Measurements from ENCODE around the gene BMP2K. TPM values are rescaled to one million over a fixed set of nuclear protein-coding genes. Genes with fewer than 3 reads are reported as not detected.

BMP2K gene
- total and polyA plus RNA-seq, 2 of the 8 experiments (the other 6 are each of a cell fraction or from before 2014, with no cell fraction given), result 15.6 to 24.1 TPM

DNA sequence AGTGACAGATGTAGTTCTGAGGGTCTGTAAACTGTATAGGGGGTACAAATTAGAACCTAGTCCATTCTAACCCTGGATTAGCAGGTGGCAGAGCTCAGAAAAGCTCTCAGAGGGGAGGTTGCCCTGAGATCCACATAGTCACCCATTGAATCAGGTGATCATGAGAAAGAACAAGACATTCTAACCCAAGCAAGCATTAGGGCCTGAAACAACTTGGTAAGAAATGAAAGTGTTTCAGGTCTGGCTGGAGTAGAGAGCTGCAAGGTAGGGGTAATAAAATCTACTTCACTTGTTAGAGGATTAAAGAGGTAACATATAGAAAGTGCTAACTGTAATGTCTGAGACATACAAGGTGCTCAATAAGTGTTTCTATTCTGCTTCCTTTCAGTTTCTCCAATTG lies 8.8 kb upstream of the BMP2K start:
- H3K4me2 ChIP-seq (ENCODE audit: insufficient read depth in 1 of 2, low read depth in 2 of 2, low read length in 2 of 2), result no peak overlapping the region
- H4K8ac ChIP-seq (ENCODE audit: extremely low read depth, insufficient read depth, low read length), result no peak overlapping the region
- DNase-seq (ENCODE audit: low read depth in 1 of 2, low spot score in 2 of 2), result no peak
- no peak overlapping the region for H2BK5ac ChIP-seq (ENCODE audit: low read depth, low read length)
- H2BK20ac ChIP-seq (ENCODE audit: low read length), result no peak overlapping the region
- no peak overlapping the region for H2AK5ac ChIP-seq (ENCODE audit: low read depth, low read length)
- H3K36me3 ChIP-seq (ENCODE audit: control insufficient read depth in 2 of 4, insufficient read depth in 4 of 4, low read length in 3 of 4), result no peaks in the 10 kb centered on the region
- no peak overlapping the region for H2BK120ac ChIP-seq (replicated peaks; ENCODE audit: low read depth, low read length)
- H2BK15ac ChIP-seq (ENCODE audit: low read length), result no peak overlapping the region
- no peak overlapping the region for H2BK12ac ChIP-seq (ENCODE audit: low read depth, low read length)
- no peak overlapping the region for H4K5ac ChIP-seq (ENCODE audit: insufficient read length, low read depth, low read length)
- no peak overlapping the region for H3K9ac ChIP-seq (replicated peaks in 1 of 4; ENCODE audit: extremely low read depth in 1 of 4, low read depth in 3 of 4, low read length in 3 of 4)
- no peak overlapping the region for H3K23ac ChIP-seq (ENCODE audit: insufficient read length)
- H3K79me2 ChIP-seq (ENCODE audit: control insufficient read depth in 1 of 2, insufficient read depth in 2 of 2, low read length in 2 of 2), result no peaks in the 10 kb centered on the region
- ChIA-PET POLR2A (ENCODE audit: partially characterized antibody) (interaction anchor here (1.4 kb wide), 1 partner anchor 10 kb away, joined by 6 read pairs; no protein-coding TSS in a partner anchor), CTCF (ENCODE audit: partially characterized antibody) (no interaction called here)
- no peak overlapping the region for H3K18ac ChIP-seq (ENCODE audit: extremely low read depth, low read length)
- no peak overlapping the region for H3K4me3 ChIP-seq (ENCODE audit: extremely low read depth in 1 of 4, insufficient read depth in 2 of 4, low read depth in 3 of 4, low read length in 4 of 4)
- no peaks in the 10 kb centered on the region for H3K9me3 ChIP-seq (ENCODE audit: insufficient read depth in 2 of 2, low read depth in 1 of 2, low read length in 1 of 2)
- H3K4ac ChIP-seq (replicated peaks; ENCODE audit: insufficient read length, low read depth, low read length), result no peak overlapping the region
- H3K4me1 ChIP-seq (replicated peaks in 1 of 4; ENCODE audit: control insufficient read depth in 3 of 4, insufficient read depth in 4 of 4, low read length in 3 of 4), result no peaks in the 10 kb centered on the region
- no peak overlapping the region for H3K27ac ChIP-seq (ENCODE audit: low read depth, low read length)
- H3K23me2 ChIP-seq (ENCODE audit: low read depth, low read length), result no peaks in the 10 kb centered on the region; the same call in 1 of the 2 replicates
- H4K20me1 ChIP-seq (replicated peaks in 1 of 2; ENCODE audit: control insufficient read depth in 1 of 2, insufficient read depth in 2 of 2, low read length in 2 of 2), result no peaks in the 10 kb centered on the region
- no peaks in the 10 kb centered on the region for H3K79me1 ChIP-seq (ENCODE audit: low read depth, low read length)
- H2AFZ ChIP-seq (ENCODE audit: low read length), result no peak overlapping the region
- H3K14ac ChIP-seq (ENCODE audit: insufficient read length), result no peak overlapping the region
- no peak overlapping the region for H4K91ac ChIP-seq (replicated peaks; ENCODE audit: insufficient read length, low read length)
- no peaks in the 10 kb centered on the region for H3K27me3 ChIP-seq (replicated peaks in 1 of 4; ENCODE audit: control insufficient read depth in 3 of 4, extremely low read depth in 1 of 4, insufficient read depth in 3 of 4, low read length in 3 of 4)
- H3K56ac ChIP-seq (replicated peaks; ENCODE audit: insufficient read length, low read depth, low read length), result no peak overlapping the region
- no peak for FAIRE-seq
- TF ChIP-seq KDM1A (IDR thresholded peaks at IDR 0.05; ENCODE audit: borderline replicate concordance, low read length) (no peak), SRF (IDR thresholded peaks at IDR 0.05; ENCODE audit: low read depth, low read length) (no peak), CBX5 (IDR thresholded peaks at IDR 0.05; ENCODE audit: low read depth, low read length) (no peak), SIX5 (IDR thresholded peaks at IDR 0.05; ENCODE audit: low read depth, low read length) (no peak), EZH2 (IDR thresholded peaks at IDR 0.05; ENCODE audit: low read depth, low read length, severe bottlenecking) (no peak), POLR2AphosphoS5 (IDR thresholded peaks at IDR 0.05; ENCODE audit: low read depth, low read length) (no peak), CBX8 (IDR thresholded peaks at IDR 0.05; ENCODE audit: borderline replicate concordance, low read depth, low read length) (no peak), HDAC6 (IDR thresholded peaks at IDR 0.05; ENCODE audit: low read depth, low read length) (no peak), HDAC2 (IDR thresholded peaks at IDR 0.05; ENCODE audit: borderline replicate concordance in 1 of 2, low read depth in 2 of 2, low read length in 2 of 2) (no peak), BRCA1 (IDR thresholded peaks at IDR 0.05; ENCODE audit: low read depth, low read length) (no peak), SAP30 (IDR thresholded peaks at IDR 0.05; ENCODE audit: insufficient read depth, insufficient replicate concordance, low read length) (no peak), RXRA (IDR thresholded peaks at IDR 0.05; ENCODE audit: insufficient read depth, low read depth, low read length) (no peak)
- TF ChIP-seq, protein P1, sequence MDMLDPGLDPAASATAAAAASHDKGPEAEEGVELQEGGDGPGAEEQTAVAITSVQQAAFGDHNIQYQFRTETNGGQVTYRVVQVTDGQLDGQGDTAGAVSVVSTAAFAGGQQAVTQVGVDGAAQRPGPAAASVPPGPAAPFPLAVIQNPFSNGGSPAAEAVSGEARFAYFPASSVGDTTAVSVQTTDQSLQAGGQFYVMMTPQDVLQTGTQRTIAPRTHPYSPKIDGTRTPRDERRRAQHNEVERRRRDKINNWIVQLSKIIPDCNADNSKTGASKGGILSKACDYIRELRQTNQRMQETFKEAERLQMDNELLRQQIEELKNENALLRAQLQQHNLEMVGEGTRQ (IDR thresholded peaks at IDR 0.05; ENCODE audit: low read length), result no peak
- TF ChIP-seq, protein P2, sequence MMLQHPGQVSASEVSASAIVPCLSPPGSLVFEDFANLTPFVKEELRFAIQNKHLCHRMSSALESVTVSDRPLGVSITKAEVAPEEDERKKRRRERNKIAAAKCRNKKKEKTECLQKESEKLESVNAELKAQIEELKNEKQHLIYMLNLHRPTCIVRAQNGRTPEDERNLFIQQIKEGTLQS (IDR thresholded peaks at IDR 0.05; ENCODE audit: insufficient read depth, low read depth, low read length), result no peak
